Endothelial cell of umbilical vein (primary cell): ENCODE data around the gene PPP2R2D. TPM values are rescaled to one million over a fixed set of nuclear protein-coding genes. Genes with fewer than 3 reads are reported as not detected.

Source experiments
- BruUV-seq: library from RNA; stranded (reverse); fragments of 400-500 nt; replicated peaks from 2 replicates; lab custom pipeline; 2021; lab: Mats Ljungman, UMichigan
- CTCF ChIA-PET: fragments of 300-600, 350-600 bp; sonication (Branson Sonifier 250); formaldehyde crosslinking; loops from one replicate; lab custom pipeline; 2021; ENCODE audit warnings: antibody characterized with exemption, inconsistent platforms; lab: Charles Lee
- POLR2A ChIA-PET: fragments of 300-600, 350-600 bp; sonication (Branson Sonifier 250); formaldehyde crosslinking; loops from one replicate; lab custom pipeline; 2021; ENCODE audit warnings: antibody characterized with exemption, inconsistent platforms; lab: Charles Lee
- DNase-seq: peaks from one replicate; pipeline ENCODE4 v3.0.0-alpha.2; 2011; ENCODE audit warnings: low read depth, low spot score
- FAIRE-seq: peaks from 2 replicates; lab custom pipeline; 2011; peaks lifted over from hg19 to GRCh38; lab: Jason Lieb, UNC
- H2AFZ ChIP-seq: 2 replicates; pipeline ENCODE4 v1.6.0; 2012; ENCODE audit warnings: low read depth, low read length, control low read depth, inconsistent platforms
- H3K27ac ChIP-seq: 2 replicates; pipeline ENCODE4 v1.5.1; 2011; ENCODE audit warnings: low read depth, mild to moderate bottlenecking, control low read depth, low read length, moderate library complexity; ENCODE audit not compliant: insufficient read depth
- H3K27me3 ChIP-seq, 2 experiments: 2 replicates each; pipeline versions ENCODE4 v1.6.0 to v1.6.1; 2011; ENCODE audit warnings: low read length in 2 of 2, mixed read lengths in 1 of 2; ENCODE audit not compliant: control insufficient read depth in 2 of 2, insufficient read depth in 2 of 2
- H3K36me3 ChIP-seq, 2 experiments: 2 replicates in 1 of 2; 3 replicates in 1 of 2; pipeline ENCODE4 v1.5.1; 2011; ENCODE audit warnings: low read length in 2 of 2, mild to moderate bottlenecking in 1 of 2, moderate library complexity in 1 of 2; ENCODE audit not compliant: control insufficient read depth in 2 of 2, insufficient read depth in 2 of 2; ENCODE audit errors: extremely low read depth in 1 of 2
- H3K4me1 ChIP-seq: 3 replicates; pipeline ENCODE4 v1.5.1; 2011; ENCODE audit warnings: mild to moderate bottlenecking, low read length; ENCODE audit not compliant: control insufficient read depth, insufficient read depth; ENCODE audit errors: extremely low read depth
- H3K4me2 ChIP-seq: 2 replicates; pipeline ENCODE4 v1.6.1; 2011; ENCODE audit warnings: low read length, control low read depth, mixed read lengths; ENCODE audit not compliant: insufficient read depth
- H3K4me3 ChIP-seq, 3 experiments: fragments of 200-600 bp in 1 of 3; sonication (generic), shearing (Covaris generic) in 1 of 3; replicated peaks in 1 of 3; 2 replicates each; pipeline ENCODE4 v1.5.1; 2011 to 2016; ENCODE audit warnings: control low read depth in 3 of 3, low read length in 3 of 3, mild to moderate bottlenecking in 2 of 3, inconsistent platforms in 1 of 3, low read depth in 1 of 3, moderate library complexity in 1 of 3; ENCODE audit not compliant: insufficient read depth in 1 of 3
- H3K79me2 ChIP-seq: 2 replicates; pipeline ENCODE4 v1.6.0; 2012; ENCODE audit warnings: low read length, inconsistent platforms; ENCODE audit not compliant: control insufficient read depth, insufficient read depth
- H3K9ac ChIP-seq: replicated peaks from 2 replicates; pipeline ENCODE3; 2011; ENCODE audit warnings: low read length, control low read depth; ENCODE audit not compliant: insufficient read depth; ENCODE audit errors: extremely low read depth
- H3K9me1 ChIP-seq: replicated peaks from 3 replicates; pipeline ENCODE4 v1.6.0; 2011; ENCODE audit warnings: mild to moderate bottlenecking, low read length; ENCODE audit not compliant: control insufficient read depth, insufficient read depth; ENCODE audit errors: extremely low read depth
- H3K9me3 ChIP-seq: replicated peaks from 2 replicates; pipeline ENCODE4 v1.5.1; 2012; ENCODE audit warnings: low read length, inconsistent platforms; ENCODE audit not compliant: control insufficient read depth, insufficient read depth
- H4K20me1 ChIP-seq: replicated peaks from 2 replicates; pipeline ENCODE3; 2011; ENCODE audit warnings: mild to moderate bottlenecking, low read length; ENCODE audit not compliant: control insufficient read depth, insufficient read depth; ENCODE audit errors: extremely low read depth
- EZH2 ChIP-seq: IDR thresholded peaks from 2 replicates; pipeline ENCODE4 v1.6.1; 2012; ENCODE audit warnings: borderline replicate concordance, low read depth, mild to moderate bottlenecking, moderate library complexity, low read length, inconsistent platforms; ENCODE audit not compliant: severe bottlenecking
- FOS ChIP-seq: IDR thresholded peaks from 2 replicates; pipeline ENCODE4 v1.6.1; 2011; ENCODE audit warnings: mild to moderate bottlenecking, low read length, moderate library complexity, borderline replicate concordance; ENCODE audit not compliant: insufficient read depth
- GATA2 ChIP-seq: IDR thresholded peaks from 2 replicates; pipeline ENCODE4 v1.7.0; 2011; ENCODE audit warnings: low read depth, mild to moderate bottlenecking, moderate library complexity, mixed read lengths, low read length; ENCODE audit not compliant: insufficient read length, insufficient read depth
- JUN ChIP-seq: IDR thresholded peaks from 2 replicates; pipeline ENCODE4 v1.6.1; 2011; ENCODE audit warnings: borderline replicate concordance, low read depth; ENCODE audit not compliant: insufficient read length, insufficient read depth
- MYC ChIP-seq: IDR thresholded peaks from one replicate; pipeline ENCODE4 v1.6.1; 2011; ENCODE audit warnings: mild to moderate bottlenecking, low read depth, low read length
- POLR2A ChIP-seq: IDR thresholded peaks from 2 replicates; pipeline ENCODE4 v1.6.1; 2012; ENCODE audit warnings: low read depth, mild to moderate bottlenecking, control low read depth, low read length
- POLR2AphosphoS5 ChIP-seq: IDR thresholded peaks from 2 replicates; pipeline ENCODE4 v1.6.1; 2012; ENCODE audit warnings: low read depth, mild to moderate bottlenecking, control low read depth, low read length, moderate library complexity; ENCODE audit not compliant: insufficient read depth
- dilution Hi-C: fragments of 300-500 bp; cut with MboI; formaldehyde crosslinking; loops from one replicate; pipeline ENCODE4 v1.15.0; 2019; ENCODE audit warnings: low sequenced_read_pairs; ENCODE audit not compliant: extremely low pct_ligation_motif_present
- intact Hi-C: fragments of 100-400 bp; cut with micrococcal nuclease; formaldehyde crosslinking; loops from one replicate; pipeline ENCODE4 v1.10.0; 2022
- polyA plus RNA-seq, 4 experiments: library from polyadenylated mRNA; depleted of rRNA in 3 of 4; stranded (reverse) in 3 of 4; unstranded in 1 of 4; fragments of >200 nt; gene quantifications; 2 replicates each; pipeline versions ENCODE4 v1.2.1 to v1.2.3, GENCODE V29; 2011 to 2012; ENCODE audit warnings: missing spikeins in 1 of 4
- total RNA-seq: library from RNA; stranded (reverse); gene quantifications from 2 replicates; pipeline ENCODE4 v1.2.3, GENCODE V29; 2021
- TF ChIP-seq, protein P1 (sequence below): IDR thresholded peaks from 2 replicates; pipeline ENCODE4 v1.6.1; 2011; ENCODE audit not compliant: insufficient read depth, insufficient read length
- TF ChIP-seq, protein P2 (sequence below), 2 donors: IDR thresholded peaks; 1 replicate in 1 of 2; 2 replicates in 1 of 2; pipeline ENCODE4 v1.5.1; 2011; ENCODE audit warnings: low read length in 2 of 2, mild to moderate bottlenecking in 2 of 2, moderate library complexity in 2 of 2, control low read depth in 1 of 2, inconsistent platforms in 1 of 2, low read depth in 1 of 2; ENCODE audit not compliant: insufficient read depth in 1 of 2; ENCODE audit errors: extremely low read depth in 1 of 2

PPP2R2D gene
- total and polyA plus RNA-seq, 2 donors (not counting 3 experiments of a cell fraction or from before 2014, with no cell fraction given): 29.9 to 36.3 TPM

DNA sequence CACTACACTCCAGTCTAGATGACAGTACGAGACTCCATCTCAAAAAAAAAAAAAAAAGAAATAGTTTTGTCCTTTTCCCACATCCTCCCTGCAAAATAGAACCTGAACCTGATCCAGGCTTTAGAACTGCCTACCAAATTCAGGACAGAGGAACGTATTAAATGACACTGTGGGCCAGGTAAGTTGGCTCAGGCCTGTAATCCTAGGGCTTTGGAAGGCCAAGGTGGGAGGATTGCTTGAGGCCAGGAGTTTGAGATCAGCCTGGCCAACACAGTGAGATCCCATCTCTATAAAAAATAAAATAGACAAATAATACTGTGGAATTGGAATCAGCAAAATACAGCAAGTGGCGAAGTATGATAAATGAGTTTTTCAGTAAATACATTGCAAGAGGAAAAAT lies 90.9 kb downstream of the PPP2R2D start:
- Histone ChIP-seq H3K27ac (no peak overlapping the region), H3K9me1 (no peaks in the 10 kb centered on the region), H3K4me3 (no peak overlapping the region), H3K9me3 (no peaks in the 10 kb centered on the region), H3K27me3 (no peaks in the 10 kb centered on the region), H3K36me3 (no peaks in the 10 kb centered on the region), H3K79me2 (no peaks in the 10 kb centered on the region), H3K4me1 (no peaks in the 10 kb centered on the region), H2AFZ (no peak overlapping the region), H4K20me1 (no peaks in the 10 kb centered on the region), H3K9ac (no peak overlapping the region), H3K4me2 (no peak overlapping the region)
- TF ChIP-seq MYC: no peak
- TF ChIP-seq EZH2: no peak
- TF ChIP-seq, protein P1, sequence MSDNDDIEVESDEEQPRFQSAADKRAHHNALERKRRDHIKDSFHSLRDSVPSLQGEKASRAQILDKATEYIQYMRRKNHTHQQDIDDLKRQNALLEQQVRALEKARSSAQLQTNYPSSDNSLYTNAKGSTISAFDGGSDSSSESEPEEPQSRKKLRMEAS: no peak
- TF ChIP-seq, protein P2, sequence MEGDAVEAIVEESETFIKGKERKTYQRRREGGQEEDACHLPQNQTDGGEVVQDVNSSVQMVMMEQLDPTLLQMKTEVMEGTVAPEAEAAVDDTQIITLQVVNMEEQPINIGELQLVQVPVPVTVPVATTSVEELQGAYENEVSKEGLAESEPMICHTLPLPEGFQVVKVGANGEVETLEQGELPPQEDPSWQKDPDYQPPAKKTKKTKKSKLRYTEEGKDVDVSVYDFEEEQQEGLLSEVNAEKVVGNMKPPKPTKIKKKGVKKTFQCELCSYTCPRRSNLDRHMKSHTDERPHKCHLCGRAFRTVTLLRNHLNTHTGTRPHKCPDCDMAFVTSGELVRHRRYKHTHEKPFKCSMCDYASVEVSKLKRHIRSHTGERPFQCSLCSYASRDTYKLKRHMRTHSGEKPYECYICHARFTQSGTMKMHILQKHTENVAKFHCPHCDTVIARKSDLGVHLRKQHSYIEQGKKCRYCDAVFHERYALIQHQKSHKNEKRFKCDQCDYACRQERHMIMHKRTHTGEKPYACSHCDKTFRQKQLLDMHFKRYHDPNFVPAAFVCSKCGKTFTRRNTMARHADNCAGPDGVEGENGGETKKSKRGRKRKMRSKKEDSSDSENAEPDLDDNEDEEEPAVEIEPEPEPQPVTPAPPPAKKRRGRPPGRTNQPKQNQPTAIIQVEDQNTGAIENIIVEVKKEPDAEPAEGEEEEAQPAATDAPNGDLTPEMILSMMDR (IDR thresholded peaks at IDR 0.05; ENCODE audit: extremely low read depth in 1 of 2, insufficient read depth in 1 of 2, low read depth in 1 of 2, low read length in 2 of 2): no peak
- TF ChIP-seq POLR2A: no peak
- TF ChIP-seq GATA2: no peak
- no peak for TF ChIP-seq FOS
- no peak for TF ChIP-seq POLR2AphosphoS5
- TF ChIP-seq JUN: no peak
- FAIRE-seq (no peak), DNase-seq (no peak)
- intact Hi-C loops (no loop called here), dilution Hi-C loops (no loop called here)
- BruUV-seq: no TSS peak
- ChIA-PET CTCF (interaction anchor here (1.0 kb wide), 1 partner anchor 31 kb away, joined by 3 read pairs; no protein-coding TSS in a partner anchor), POLR2A (no interaction called here)
